Upper lobe of left lung (tissue), 4 donors: ENCODE data around the gene ZFR.
"Not testable (repeated sequence)": the region's sequence is repeated elsewhere in the genome, so short reads cannot be mapped to it uniquely, and the experiment has no call there.

Experiments
- POLR2A ChIP-seq, 4 donors: fragments of 450-650 bp; IDR thresholded peaks; one replicate each; pipeline ENCODE4 v1.5.1; 2016 to 2017; ENCODE audit warnings: antibody characterized with exemption in 4 of 4, mild to moderate bottlenecking in 2 of 4
- TF ChIP-seq, protein P1 (sequence below), 6 experiments: fragments of 450-650 bp in 4 of 6; fragments of 200-600 bp in 2 of 6; sonication (generic) in 2 of 6; IDR thresholded peaks; one replicate each; pipeline ENCODE4 v1.5.1; 2016 to 2019; ENCODE audit warnings: antibody characterized with exemption in 6 of 6

DNA sequence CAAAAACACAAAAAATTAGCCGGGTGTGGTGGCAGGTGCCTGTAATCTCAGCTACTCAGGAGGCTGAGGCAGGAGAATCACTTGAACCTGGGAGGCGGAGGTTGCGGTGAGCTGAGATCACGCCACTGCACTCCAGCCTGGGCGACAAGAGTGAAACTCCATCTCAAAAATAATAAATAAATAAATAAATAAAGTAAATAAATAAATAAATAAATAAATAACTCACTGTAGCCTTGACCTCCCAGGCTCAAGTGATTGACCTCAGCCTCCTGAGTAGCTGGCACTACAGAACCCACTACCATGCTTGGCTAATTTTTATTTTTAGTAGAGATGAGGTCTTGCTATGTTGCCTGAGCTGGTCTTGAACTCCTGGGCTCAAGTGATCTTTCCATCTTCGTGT lies 77.3 kb downstream of the ZFR start:
- TF ChIP-seq, protein P1, sequence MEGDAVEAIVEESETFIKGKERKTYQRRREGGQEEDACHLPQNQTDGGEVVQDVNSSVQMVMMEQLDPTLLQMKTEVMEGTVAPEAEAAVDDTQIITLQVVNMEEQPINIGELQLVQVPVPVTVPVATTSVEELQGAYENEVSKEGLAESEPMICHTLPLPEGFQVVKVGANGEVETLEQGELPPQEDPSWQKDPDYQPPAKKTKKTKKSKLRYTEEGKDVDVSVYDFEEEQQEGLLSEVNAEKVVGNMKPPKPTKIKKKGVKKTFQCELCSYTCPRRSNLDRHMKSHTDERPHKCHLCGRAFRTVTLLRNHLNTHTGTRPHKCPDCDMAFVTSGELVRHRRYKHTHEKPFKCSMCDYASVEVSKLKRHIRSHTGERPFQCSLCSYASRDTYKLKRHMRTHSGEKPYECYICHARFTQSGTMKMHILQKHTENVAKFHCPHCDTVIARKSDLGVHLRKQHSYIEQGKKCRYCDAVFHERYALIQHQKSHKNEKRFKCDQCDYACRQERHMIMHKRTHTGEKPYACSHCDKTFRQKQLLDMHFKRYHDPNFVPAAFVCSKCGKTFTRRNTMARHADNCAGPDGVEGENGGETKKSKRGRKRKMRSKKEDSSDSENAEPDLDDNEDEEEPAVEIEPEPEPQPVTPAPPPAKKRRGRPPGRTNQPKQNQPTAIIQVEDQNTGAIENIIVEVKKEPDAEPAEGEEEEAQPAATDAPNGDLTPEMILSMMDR (IDR thresholded peaks at IDR 0.05), result not testable (repeated sequence)
- TF ChIP-seq POLR2A (IDR thresholded peaks at IDR 0.05), result not testable (repeated sequence)
